Heart left ventricle (tissue), 13 donors: ENCODE results near the gene RAI1.

Experiments
- CTCF ChIP-seq, 12 donors: fragments of 200-600 bp; sonication (generic) in 4 of 12; IDR thresholded peaks; one replicate each; pipeline versions ENCODE4 v1.5.0 to v1.8.0; 2018 to 2022; ENCODE audit warnings: antibody characterized with exemption in 12 of 12, mild to moderate bottlenecking in 5 of 12
- POLR2A ChIP-seq, 2 donors: fragments of 450-650 bp; IDR thresholded peaks; one replicate each; pipeline ENCODE4 v1.6.1; 2017; ENCODE audit warnings: antibody characterized with exemption in 2 of 2, mild to moderate bottlenecking in 2 of 2, moderate library complexity in 2 of 2
- donor health status: ischemic (EF 13 %, LVEDD 7.1; RV severe dilation, severe dysfunction).
- donor health status: DM: no; HTN: yes; CAD: no.
- donor health status: DM: no; HTN: no; CAD: no.
- donor health status: ischemic (EF 25% LVEDD 6.9; RV normal size, moderate dysfunction).
- donor health status: ischemic (EF 25% LVEDD 5.7; RV mildly dilated, moderate dysfunction).
- donor health status: ischemic (EF 35%, LVEDD 5.7; RV mildly dilated, moderate dysfunction).
- donor health status: nonischemic (EF 11% LVEDD 7.7; RV severe dilation, severe dysfunction).
- donor health status: DM: yes; HTN: yes; CAD: no.
- donor health status: PGD.
- donor health status: ischemic (EF 29% LVEDD 5.4; RV normal size, mild dysfunction).
- donor health status: nonischemic (EF 23%, LVEDD 6.1; RV moderate dilation, normal function).

DNA sequence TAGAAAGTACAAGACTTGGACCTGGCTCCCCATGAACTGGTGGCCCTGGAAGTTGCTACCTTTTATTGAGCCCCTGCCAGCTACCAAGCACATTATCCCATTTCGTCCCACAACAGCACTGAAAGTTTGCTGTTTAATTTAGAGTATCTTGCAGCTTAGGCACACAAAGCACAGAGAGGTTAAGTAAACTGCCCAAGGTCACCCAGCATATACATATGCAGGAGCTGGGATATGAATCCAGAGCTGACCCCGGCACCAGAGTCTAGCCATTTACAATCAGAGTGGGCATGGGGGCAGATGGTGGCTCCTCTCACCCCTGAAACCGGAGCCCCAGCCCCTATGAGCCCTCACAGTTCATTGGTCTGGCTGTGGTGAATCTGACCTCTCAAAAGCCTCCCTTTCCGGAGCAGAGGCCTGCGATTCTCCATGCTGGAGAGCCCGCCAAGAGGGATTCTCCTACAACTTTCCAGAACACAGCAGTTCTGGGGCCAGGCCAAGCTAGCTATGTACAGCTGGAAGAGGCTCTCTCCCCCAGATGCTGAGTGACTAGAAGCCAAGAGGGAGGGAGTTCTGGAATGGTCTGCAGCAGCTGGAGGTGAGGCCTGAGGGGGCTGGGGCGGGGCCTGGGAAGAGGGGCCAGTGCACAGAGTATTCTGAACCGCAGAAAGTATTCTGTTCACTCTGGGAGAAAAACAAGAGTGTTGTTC lies 97.2 kb downstream of the RAI1 start:
- TF ChIP-seq POLR2A (IDR thresholded peaks at IDR 0.05) (no peak), CTCF (IDR thresholded peaks at IDR 0.05) (no peak)
